Measurements from ENCODE around the gene RPUSD1.

The RPUSD1 gene

GRCh38 chr16:800834-801511, 12.8 kb upstream of the RPUSD1 start:
- Histone ChIP-seq H4K8ac (ENCODE audit: low read depth, low read length) (no peak overlapping the region), H3K9ac (ENCODE audit: low read length) (no peak overlapping the region), H3K79me1 (ENCODE audit: low read length) (no peaks in the 10 kb centered on the region), H3K56ac (ENCODE audit: low read length) (no peak overlapping the region), H3K4ac (ENCODE audit: low read depth, low read length) (no peak overlapping the region), H3K27me3 (ENCODE audit: insufficient read depth, low read length, poor library complexity) (no peaks in the 10 kb centered on the region), H2BK5ac (ENCODE audit: low read length) (no peak overlapping the region), H3K4me3 (ENCODE audit: low read length) (no peak overlapping the region), H2AK5ac (ENCODE audit: low read length) (no peak overlapping the region), H2BK15ac (replicated peaks; ENCODE audit: low read depth) (no peak overlapping the region), H3K27ac (ENCODE audit: low read depth, low read length) (no peak overlapping the region), H3K4me1 (ENCODE audit: control insufficient read depth, low read depth, low read length) (no peaks in the 10 kb centered on the region), H3K23ac (ENCODE audit: low read length) (no peak overlapping the region), H3K36me3 (ENCODE audit: control insufficient read depth, insufficient read depth, low read length) (peaks cover 2% of the 10 kb centered on the region), H3K4me2 (ENCODE audit: low read length) (no peak overlapping the region), H3K18ac (ENCODE audit: low read length) (no peak overlapping the region), H2BK120ac (ENCODE audit: low read depth, low read length) (no peak overlapping the region), H3K79me2 (ENCODE audit: control insufficient read depth, insufficient read depth, low read length) (no peaks in the 10 kb centered on the region), H4K5ac (ENCODE audit: low read length) (no peak overlapping the region)
- no CpG with 5 or more reads among the region's 17 CpGs for WGBS (ENCODE audit: extremely low coverage, insufficient coverage, low lambda C conversion rate)
- DNase-seq: no peak

GRCh38 chr16:799948-800833, 12.0 kb upstream of the RPUSD1 start, which contains the start of gene GNG13:
Gene GNG13, minus strand, starts transcription at chr16:800734. Its CDS starts 1,657 bp downstream, at chr16:799077.
- no peak within 1 kb of the TSS for H3K4me3 ChIP-seq (ENCODE audit: low read length)
- H3K23ac ChIP-seq (ENCODE audit: low read length): no peak within 1 kb of the TSS
- H3K79me1 ChIP-seq (ENCODE audit: low read length): no peaks in the 10 kb centered on the region

GRCh38 chr16:799111-799947, 11.1 kb upstream of the RPUSD1 start:
- no peak overlapping the region for H2BK15ac ChIP-seq (replicated peaks; ENCODE audit: low read depth)
- H4K8ac ChIP-seq (ENCODE audit: low read depth, low read length): no peak overlapping the region
- H3K79me2 ChIP-seq (ENCODE audit: control insufficient read depth, insufficient read depth, low read length): no peaks in the 10 kb centered on the region
- no peak overlapping the region for H3K9ac ChIP-seq (ENCODE audit: low read length)
- H4K5ac ChIP-seq (ENCODE audit: low read length): no peak overlapping the region
- no peaks in the 10 kb centered on the region for H3K4me1 ChIP-seq (ENCODE audit: control insufficient read depth, low read depth, low read length)
- no CpG with 5 or more reads among the region's 22 CpGs for WGBS (ENCODE audit: extremely low coverage, insufficient coverage, low lambda C conversion rate)
- H3K27me3 ChIP-seq (ENCODE audit: insufficient read depth, low read length, poor library complexity): no peaks in the 10 kb centered on the region
- no peak overlapping the region for H2BK120ac ChIP-seq (ENCODE audit: low read depth, low read length)
- H3K4ac ChIP-seq (ENCODE audit: low read depth, low read length): no peak overlapping the region
- peaks cover 2% of the 10 kb centered on the region for H3K36me3 ChIP-seq (ENCODE audit: control insufficient read depth, insufficient read depth, low read length)
- H3K79me1 ChIP-seq (ENCODE audit: low read length): no peaks in the 10 kb centered on the region
- no peak overlapping the region for H3K18ac ChIP-seq (ENCODE audit: low read length)
- H2AK5ac ChIP-seq (ENCODE audit: low read length): no peak overlapping the region
- H3K23ac ChIP-seq (ENCODE audit: low read length): no peak overlapping the region
- no peak overlapping the region for H2BK5ac ChIP-seq (ENCODE audit: low read length)
- no peak overlapping the region for H3K56ac ChIP-seq (ENCODE audit: low read length)
- no peak overlapping the region for H3K4me3 ChIP-seq (ENCODE audit: low read length)
- no peak overlapping the region for H3K27ac ChIP-seq (ENCODE audit: low read depth, low read length)
- no peak for DNase-seq
- no peak overlapping the region for H3K4me2 ChIP-seq (ENCODE audit: low read length)

More at GRCh38 chr16:799948-800833, 12.0 kb upstream of the RPUSD1 start, which contains the start of gene GNG13:
- H3K27ac ChIP-seq (ENCODE audit: low read depth, low read length): no peak within 1 kb of the TSS
- peak within 1 kb of the TSS; percentile 38 for H3K4me2 ChIP-seq (ENCODE audit: low read length)
- H3K56ac ChIP-seq (ENCODE audit: low read length): peak within 1 kb of the TSS; percentile 10
- H3K36me3 ChIP-seq (ENCODE audit: control insufficient read depth, insufficient read depth, low read length): peaks cover 2% of the 10 kb centered on the region
- WGBS (ENCODE audit: extremely low coverage, insufficient coverage, low lambda C conversion rate): no CpG with 5 or more reads among the region's 57 CpGs
- no peaks in the 10 kb centered on the region for H3K4me1 ChIP-seq (ENCODE audit: control insufficient read depth, low read depth, low read length)
- no peak within 1 kb of the TSS for H3K4ac ChIP-seq (ENCODE audit: low read depth, low read length)
- H2AK5ac ChIP-seq (ENCODE audit: low read length): no peak within 1 kb of the TSS
- no peaks in the 10 kb centered on the region for H3K79me2 ChIP-seq (ENCODE audit: control insufficient read depth, insufficient read depth, low read length)
- H4K8ac ChIP-seq (ENCODE audit: low read depth, low read length): no peak within 1 kb of the TSS
- H3K18ac ChIP-seq (ENCODE audit: low read length): no peak within 1 kb of the TSS
- H2BK120ac ChIP-seq (ENCODE audit: low read depth, low read length): no peak within 1 kb of the TSS
- H2BK5ac ChIP-seq (ENCODE audit: low read length): no peak within 1 kb of the TSS
- peak; percentile 55 for DNase-seq
- H3K27me3 ChIP-seq (ENCODE audit: insufficient read depth, low read length, poor library complexity): no peaks in the 10 kb centered on the region
- peak within 1 kb of the TSS; percentile 49 for H3K9ac ChIP-seq (ENCODE audit: low read length)
- H4K5ac ChIP-seq (ENCODE audit: low read length): no peak within 1 kb of the TSS
- H2BK15ac ChIP-seq (replicated peaks; ENCODE audit: low read depth): no peak within 1 kb of the TSS

GRCh38 chr16:798666-799065, 10.5 kb upstream of the RPUSD1 start:
- DNase-seq: no peak
- no peak overlapping the region for H4K8ac ChIP-seq (ENCODE audit: low read depth, low read length)
- H2BK5ac ChIP-seq (ENCODE audit: low read length): no peak overlapping the region
- no peaks in the 10 kb centered on the region for H3K79me1 ChIP-seq (ENCODE audit: low read length)
- H3K27ac ChIP-seq (ENCODE audit: low read depth, low read length): no peak overlapping the region
- peaks cover 2% of the 10 kb centered on the region for H3K36me3 ChIP-seq (ENCODE audit: control insufficient read depth, insufficient read depth, low read length)
- no peak overlapping the region for H4K5ac ChIP-seq (ENCODE audit: low read length)
- no CpG with 5 or more reads among the region's 19 CpGs for WGBS (ENCODE audit: extremely low coverage, insufficient coverage, low lambda C conversion rate)
- no peaks in the 10 kb centered on the region for H3K27me3 ChIP-seq (ENCODE audit: insufficient read depth, low read length, poor library complexity)
- H3K4me2 ChIP-seq (ENCODE audit: low read length): no peak overlapping the region
- H2BK120ac ChIP-seq (ENCODE audit: low read depth, low read length): no peak overlapping the region
- H3K4me1 ChIP-seq (ENCODE audit: control insufficient read depth, low read depth, low read length): no peaks in the 10 kb centered on the region
- H3K4me3 ChIP-seq (ENCODE audit: low read length): no peak overlapping the region
- no peak overlapping the region for H3K23ac ChIP-seq (ENCODE audit: low read length)
- no peak overlapping the region for H3K4ac ChIP-seq (ENCODE audit: low read depth, low read length)
- no peak overlapping the region for H2AK5ac ChIP-seq (ENCODE audit: low read length)
- H3K79me2 ChIP-seq (ENCODE audit: control insufficient read depth, insufficient read depth, low read length): no peaks in the 10 kb centered on the region
- no peak overlapping the region for H3K9ac ChIP-seq (ENCODE audit: low read length)
- H2BK15ac ChIP-seq (replicated peaks; ENCODE audit: low read depth): no peak overlapping the region
- H3K18ac ChIP-seq (ENCODE audit: low read length): no peak overlapping the region
- no peak overlapping the region for H3K56ac ChIP-seq (ENCODE audit: low read length)

DNA sequence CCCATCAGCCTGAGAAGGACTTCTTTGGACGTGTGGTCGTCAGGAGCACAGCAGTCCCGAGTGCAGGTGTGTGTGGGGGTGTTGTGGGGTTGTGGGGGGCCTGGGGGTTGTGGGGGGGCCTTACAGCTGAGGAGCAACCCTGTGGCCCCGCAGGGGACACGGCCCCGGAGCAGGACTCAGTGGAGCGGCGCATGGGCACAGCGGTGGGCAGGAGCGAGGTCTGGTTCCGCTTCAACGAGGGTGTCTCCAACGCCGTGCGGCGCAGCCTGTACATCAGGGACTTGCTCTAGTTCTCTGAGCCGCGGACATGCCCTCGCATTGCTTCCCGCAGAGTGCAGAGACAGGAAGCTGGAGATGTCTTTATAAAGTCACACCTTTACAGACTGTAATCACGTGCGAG, 9.5 kb upstream of the RPUSD1 start:
- H2BK120ac ChIP-seq (ENCODE audit: low read depth, low read length): no peak overlapping the region
- no peak overlapping the region for H3K9ac ChIP-seq (ENCODE audit: low read length)
- H3K79me2 ChIP-seq (ENCODE audit: control insufficient read depth, insufficient read depth, low read length): no peaks in the 10 kb centered on the region
- H3K4ac ChIP-seq (ENCODE audit: low read depth, low read length): no peak overlapping the region
- no peak overlapping the region for H3K27ac ChIP-seq (ENCODE audit: low read depth, low read length)
- H3K79me1 ChIP-seq (ENCODE audit: low read length): no peaks in the 10 kb centered on the region
- no peak overlapping the region for H3K4me2 ChIP-seq (ENCODE audit: low read length)
- H4K5ac ChIP-seq (ENCODE audit: low read length): no peak overlapping the region
- no peak overlapping the region for H3K23ac ChIP-seq (ENCODE audit: low read length)
- H3K27me3 ChIP-seq (ENCODE audit: insufficient read depth, low read length, poor library complexity): no peaks in the 10 kb centered on the region
- H4K8ac ChIP-seq (ENCODE audit: low read depth, low read length): no peak overlapping the region
- no peak overlapping the region for H3K18ac ChIP-seq (ENCODE audit: low read length)
- no peak overlapping the region for H2AK5ac ChIP-seq (ENCODE audit: low read length)
- H2BK5ac ChIP-seq (ENCODE audit: low read length): no peak overlapping the region
- no peak overlapping the region for H2BK15ac ChIP-seq (replicated peaks; ENCODE audit: low read depth)
- WGBS (ENCODE audit: extremely low coverage, insufficient coverage, low lambda C conversion rate): no CpG with 5 or more reads among the region's 22 CpGs
- H3K4me1 ChIP-seq (ENCODE audit: control insufficient read depth, low read depth, low read length): no peaks in the 10 kb centered on the region
- H3K36me3 ChIP-seq (ENCODE audit: control insufficient read depth, insufficient read depth, low read length): peaks cover 4% of the 10 kb centered on the region
- no peak for DNase-seq
- H3K4me3 ChIP-seq (ENCODE audit: low read length): no peak overlapping the region
- no peak overlapping the region for H3K56ac ChIP-seq (ENCODE audit: low read length)
